T47D (cell line): Measurements from ENCODE around the gene LRRC8C.
"Not testable (repeated sequence)": the region's sequence is repeated elsewhere in the genome, so short reads cannot be mapped to it uniquely, and the experiment has no call there.

Experiments
- DNase-seq, 2 experiments: peaks; one replicate each; pipeline versions ENCODE4 v3.0.0 to v3.0.0-alpha.2; 2011 to 2012; ENCODE audit warnings: low read depth in 1 of 2, low spot score in 1 of 2
- JUND ChIP-seq: IDR thresholded peaks from 2 replicates; pipeline ENCODE4 v1.6.1; 2012; ENCODE audit warnings: low read depth
- in situ Hi-C: cut with HindIII; loops from 2 replicates; pipeline ENCODE4 v1.10.0; 2016; ENCODE audit warnings: low sequenced_read_pairs, low pct_unique_long_range_greater_than_20kb

LRRC8C gene

DNA sequence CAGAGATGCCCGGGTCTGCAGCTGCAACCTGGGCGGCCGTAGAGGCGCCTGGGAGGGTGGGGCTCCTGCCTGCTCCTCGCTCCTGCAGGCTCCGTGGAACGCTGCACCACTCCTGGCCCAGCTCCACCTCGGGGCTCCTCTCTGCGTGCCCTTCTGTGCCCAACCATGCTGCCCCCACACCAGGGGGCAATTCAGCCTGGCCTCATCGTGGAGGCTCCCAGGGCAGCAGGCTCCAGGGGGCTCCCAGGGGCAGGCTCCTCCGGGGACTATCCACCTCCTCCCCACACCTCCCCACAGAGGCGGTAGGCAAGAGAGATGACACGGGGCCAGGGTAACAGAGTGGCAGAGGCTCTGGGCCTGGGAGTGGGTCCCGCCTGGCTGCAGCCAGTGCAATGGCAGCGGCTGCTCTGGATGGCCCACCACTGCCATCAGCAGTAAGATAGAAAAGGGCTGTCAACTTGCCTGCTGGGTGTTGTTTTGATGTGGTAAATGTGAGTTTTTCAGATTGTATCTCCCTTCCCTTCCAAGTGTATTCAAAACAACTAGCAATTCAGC lies 22.4 kb upstream of the LRRC8C start:
- no peak for TF ChIP-seq JUND
- in situ Hi-C loops, result no loop called here
- DNase-seq, result no peak

DNA sequence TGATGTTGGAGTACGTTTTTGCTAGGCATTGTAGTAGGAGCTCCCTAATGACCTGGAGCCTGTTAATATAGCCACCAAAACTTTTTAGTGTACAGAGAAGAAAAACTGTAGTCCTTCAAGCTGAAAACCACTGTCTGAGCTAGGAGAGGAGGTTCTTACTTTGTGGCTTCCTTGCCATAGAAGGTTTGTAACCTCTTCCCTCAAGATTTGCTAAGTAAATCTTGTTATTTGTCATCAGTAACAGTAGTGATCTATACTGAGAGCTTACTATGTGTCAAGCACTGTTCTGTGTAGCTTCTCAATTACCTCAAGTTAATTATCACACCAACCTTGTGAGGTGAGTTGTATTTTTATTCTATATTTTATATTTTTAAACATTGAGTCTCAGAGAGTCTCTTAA lies 21.2 kb upstream of the LRRC8C start:
- TF ChIP-seq JUND, result no peak
- no peak for DNase-seq
- in situ Hi-C loops, result no loop called here

- no peak for DNase-seq
- in situ Hi-C loops, result no loop called here
- TF ChIP-seq JUND, result no peak
Measured at GRCh38 chr1:89613928-89614327, 19.0 kb upstream of the LRRC8C start.

- in situ Hi-C loops, result no loop called here
- DNase-seq, result peak in 1 of 2 experiments; percentile 33
- TF ChIP-seq JUND, result no peak
Measured at GRCh38 chr1:89615676-89616598, 17.0 kb upstream of the LRRC8C start.

DNA sequence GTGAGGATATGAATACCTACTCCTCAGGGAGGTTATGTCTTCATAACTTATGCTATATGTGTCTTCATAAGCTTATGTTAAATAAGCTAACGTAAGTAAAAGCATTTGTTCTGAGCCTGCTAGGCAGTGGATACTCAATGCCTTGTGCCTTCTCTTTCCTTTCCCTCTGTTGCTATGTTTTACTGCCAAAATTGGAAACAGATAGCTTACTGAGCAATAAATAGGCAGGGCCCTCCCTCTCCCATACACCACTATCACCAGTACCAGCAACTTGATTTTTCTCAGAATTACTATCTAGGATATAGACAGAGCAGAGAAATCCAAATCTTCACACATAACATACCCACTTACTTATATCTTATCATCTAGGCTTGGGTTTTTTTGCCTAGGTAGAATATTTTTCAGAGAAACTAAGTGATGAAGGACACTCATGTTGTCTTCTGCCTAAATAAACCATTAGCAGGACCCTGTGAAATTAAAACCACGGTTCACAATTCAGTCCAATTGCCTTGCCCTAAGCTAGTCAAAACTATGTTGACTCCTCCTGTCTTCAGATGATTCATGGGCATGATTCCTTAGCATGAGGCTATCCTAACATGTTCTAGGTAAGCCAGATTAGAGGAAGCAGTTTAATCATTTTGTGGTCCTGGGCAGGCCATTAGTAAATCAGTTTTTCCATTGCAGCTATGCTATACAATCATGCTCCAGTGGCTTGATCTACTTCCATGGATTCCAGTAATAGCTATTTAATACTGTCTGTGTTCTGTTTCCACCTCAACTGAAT lies 15.9 kb upstream of the LRRC8C start:
- no peak for DNase-seq
- no peak for TF ChIP-seq JUND
- in situ Hi-C loops, result no loop called here

GRCh38 chr1:89620664-89621063 lies 12.3 kb upstream of the LRRC8C start:
- no peak for TF ChIP-seq JUND
- DNase-seq, result no peak
- in situ Hi-C loops, result no loop called here

DNA sequence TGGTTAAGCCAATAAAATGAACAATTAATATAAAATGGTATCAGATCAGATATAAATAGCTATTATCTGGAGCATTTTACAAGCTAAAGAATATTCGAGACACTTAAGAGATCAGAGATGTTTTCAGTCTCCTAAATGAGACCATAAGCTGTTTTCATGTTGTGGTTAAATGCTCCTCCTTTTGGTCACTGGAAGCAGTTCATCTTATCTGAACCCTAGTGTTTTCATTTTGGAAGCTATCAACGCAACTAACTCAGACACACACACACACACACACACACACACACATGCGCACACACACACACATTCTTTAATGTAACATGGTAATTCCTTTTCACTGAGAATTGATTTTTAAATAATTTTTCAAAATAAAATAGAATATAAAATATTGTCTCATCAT lies 10.0 kb upstream of the LRRC8C start:
- TF ChIP-seq JUND, result no peak
- no peak for DNase-seq
- in situ Hi-C loops, result no loop called here

GRCh38 chr1:89624314-89624713 lies 8.6 kb upstream of the LRRC8C start:
- TF ChIP-seq JUND, result no peak
- in situ Hi-C loops, result no loop called here
- no peak for DNase-seq

DNA sequence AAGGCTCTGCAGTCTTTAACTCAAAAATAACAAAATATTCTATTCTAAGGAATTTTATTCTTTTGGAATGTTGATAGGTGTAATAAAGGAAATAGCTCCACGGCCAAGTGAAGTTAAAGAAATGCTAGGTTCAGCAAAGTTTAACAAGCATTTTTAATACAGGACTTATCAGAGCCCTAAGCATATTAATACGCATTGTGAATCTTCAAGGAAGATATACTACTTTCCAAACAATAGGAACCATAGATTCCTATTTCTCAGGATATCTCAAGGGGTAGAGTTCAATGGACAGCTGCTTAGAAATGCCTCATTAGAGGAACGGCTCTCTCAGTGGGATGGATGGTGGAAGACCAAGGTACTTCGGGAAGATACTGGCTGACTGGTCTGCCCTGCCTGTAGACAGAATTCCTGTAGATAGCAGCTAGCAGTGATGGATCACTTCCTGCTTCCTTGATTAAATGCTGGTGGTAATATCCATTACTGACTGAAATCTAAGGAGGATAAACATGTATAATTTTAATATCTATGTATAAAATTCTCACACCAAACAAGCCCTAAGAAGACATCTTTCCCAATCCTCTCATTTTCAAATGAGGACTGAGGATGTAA lies 8.1 kb upstream of the LRRC8C start:
- in situ Hi-C loops, result no loop called here
- TF ChIP-seq JUND, result no peak

DNA sequence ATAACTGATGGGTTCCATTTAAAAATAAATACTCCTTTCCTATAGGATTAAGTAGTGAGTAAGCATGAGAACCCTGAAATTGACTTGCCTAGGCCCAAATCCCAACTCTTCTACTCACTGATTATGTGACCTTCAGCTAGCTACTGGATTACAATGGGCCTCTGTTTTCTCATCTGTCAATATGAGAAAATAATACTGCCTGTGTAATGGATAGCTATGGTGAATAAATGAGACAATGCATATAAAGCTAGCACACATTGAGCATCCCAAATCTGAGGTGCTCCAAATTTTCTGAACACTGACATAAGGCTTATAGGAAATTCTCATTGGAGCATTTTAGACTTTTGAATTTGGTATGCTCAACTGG lies 5.3 kb upstream of the LRRC8C start:
- no peak for TF ChIP-seq JUND
- in situ Hi-C loops, result no loop called here
- no peak for DNase-seq

More for the DNA sequence above, 8.1 kb upstream of the LRRC8C start:
- no peak for DNase-seq

GRCh38 chr1:89629146-89629545 lies 3.8 kb upstream of the LRRC8C start:
- no peak for DNase-seq

DNA sequence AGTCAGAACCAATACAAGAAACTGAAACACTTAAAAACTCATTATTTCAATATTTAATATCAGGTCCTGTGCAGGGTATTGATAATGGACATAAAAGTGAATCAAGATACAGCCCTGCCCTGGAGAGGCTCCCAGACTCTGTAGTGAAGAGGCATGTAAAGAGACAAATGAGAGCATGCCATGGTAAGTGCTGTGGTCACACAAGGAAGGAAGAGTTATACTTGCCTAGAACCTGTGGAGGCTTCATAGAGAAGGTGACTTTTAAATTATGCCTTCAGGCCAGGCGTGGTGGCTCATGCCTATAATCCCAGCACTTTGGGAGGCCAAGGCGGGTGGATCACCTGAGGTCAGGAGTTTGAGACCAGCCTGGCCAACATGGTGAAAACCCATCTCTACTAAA lies 3.3 kb upstream of the LRRC8C start:
- DNase-seq, in situ Hi-C loops: not testable (repeated sequence)

More at GRCh38 chr1:89629146-89629545, 3.8 kb upstream of the LRRC8C start:
- in situ Hi-C loops, result no loop called here
- TF ChIP-seq JUND, result no peak
